ENCODE measurements around the gene OPHN1.
"Not testable (repeated sequence)": the region's sequence is repeated elsewhere in the genome, so short reads cannot be mapped to it uniquely, and the experiment has no call there.

OPHN1 gene

GRCh38 chrX:68284281-68284904 is 148.9 kb downstream of the OPHN1 start:
- H3K4me3 ChIP-seq (ENCODE audit: low read depth, low read length) = no peak overlapping the region
- no peak for TF ChIP-seq CTCF (IDR thresholded peaks at IDR 0.05; ENCODE audit: control insufficient read depth, extremely low read depth, insufficient read depth)
- no peak for DNase-seq (ENCODE audit: low read depth)

GRCh38 chrX:68273887-68274286 is 159.4 kb downstream of the OPHN1 start:
- no peak overlapping the region for H3K4me3 ChIP-seq (ENCODE audit: low read depth, low read length)
- no peak for DNase-seq (ENCODE audit: low read depth)
- TF ChIP-seq CTCF (IDR thresholded peaks at IDR 0.05; ENCODE audit: control insufficient read depth, extremely low read depth, insufficient read depth) = no peak

GRCh38 chrX:68264793-68265192 is 168.5 kb downstream of the OPHN1 start:
- H3K4me3 ChIP-seq (ENCODE audit: low read depth, low read length); DNase-seq (ENCODE audit: low read depth): not testable (repeated sequence)

- TF ChIP-seq CTCF (IDR thresholded peaks at IDR 0.05; ENCODE audit: control insufficient read depth, extremely low read depth, insufficient read depth) = no peak
- H3K4me3 ChIP-seq (ENCODE audit: low read depth, low read length) = no peak overlapping the region
- no peak for DNase-seq (ENCODE audit: low read depth)
Observed at GRCh38 chrX:68261060-68261672, 172.1 kb downstream of the OPHN1 start.

GRCh38 chrX:68256990-68257389 is 176.3 kb downstream of the OPHN1 start:
- TF ChIP-seq CTCF (IDR thresholded peaks at IDR 0.05; ENCODE audit: control insufficient read depth, extremely low read depth, insufficient read depth) = no peak
- H3K4me3 ChIP-seq (ENCODE audit: low read depth, low read length) = no peak overlapping the region
- DNase-seq (ENCODE audit: low read depth) = no peak

- TF ChIP-seq CTCF (IDR thresholded peaks at IDR 0.05; ENCODE audit: control insufficient read depth, extremely low read depth, insufficient read depth) = no peak
- H3K4me3 ChIP-seq (ENCODE audit: low read depth, low read length) = no peak overlapping the region
- no peak for DNase-seq (ENCODE audit: low read depth)
Observed at GRCh38 chrX:68254738-68255645, 178.3 kb downstream of the OPHN1 start.

- no peak for TF ChIP-seq CTCF (IDR thresholded peaks at IDR 0.05; ENCODE audit: control insufficient read depth, extremely low read depth, insufficient read depth)
- no peak for DNase-seq (ENCODE audit: low read depth)
Observed at GRCh38 chrX:68252664-68253063, 180.6 kb downstream of the OPHN1 start.

More at GRCh38 chrX:68252664-68253063, 180.6 kb downstream of the OPHN1 start:
- H3K4me3 ChIP-seq (ENCODE audit: low read depth, low read length) = no peak overlapping the region
